B cell (primary cell): ENCODE measurements around the gene VPS11.

Experiments
- EZH2 ChIP-seq: IDR thresholded peaks from 2 replicates; pipeline ENCODE4 v1.6.1; 2012; ENCODE audit warnings: borderline replicate concordance, low read depth, mild to moderate bottlenecking, moderate library complexity, low read length; ENCODE audit not compliant: insufficient read depth, poor library complexity, severe bottlenecking
- TF ChIP-seq, protein P1 (sequence below): fragments of 200-600 bp; IDR thresholded peaks from one replicate; pipeline ENCODE4 v1.8.0; 2022; ENCODE audit warnings: antibody characterized with exemption, mild to moderate bottlenecking

DNA sequence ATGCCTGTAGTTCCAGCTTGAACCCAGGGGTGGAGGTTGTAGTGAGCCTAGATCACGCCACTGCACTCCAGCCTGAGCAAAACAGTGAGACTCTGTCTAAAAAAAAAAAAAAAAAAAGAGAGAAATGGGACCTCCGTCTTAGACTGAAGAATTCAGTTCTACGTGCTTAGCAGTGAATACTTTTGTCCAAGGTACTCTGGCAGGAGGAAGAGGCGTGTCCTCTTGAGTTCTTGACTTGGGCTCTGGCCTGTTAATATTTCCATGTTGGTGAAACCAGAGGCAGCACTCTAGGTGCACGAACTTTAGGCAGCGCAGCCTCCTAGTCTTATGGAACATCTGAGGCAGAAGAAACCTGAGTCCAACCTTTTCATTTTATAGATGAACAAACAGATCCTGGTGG lies 19.5 kb downstream of the VPS11 start:
- TF ChIP-seq, protein P1, sequence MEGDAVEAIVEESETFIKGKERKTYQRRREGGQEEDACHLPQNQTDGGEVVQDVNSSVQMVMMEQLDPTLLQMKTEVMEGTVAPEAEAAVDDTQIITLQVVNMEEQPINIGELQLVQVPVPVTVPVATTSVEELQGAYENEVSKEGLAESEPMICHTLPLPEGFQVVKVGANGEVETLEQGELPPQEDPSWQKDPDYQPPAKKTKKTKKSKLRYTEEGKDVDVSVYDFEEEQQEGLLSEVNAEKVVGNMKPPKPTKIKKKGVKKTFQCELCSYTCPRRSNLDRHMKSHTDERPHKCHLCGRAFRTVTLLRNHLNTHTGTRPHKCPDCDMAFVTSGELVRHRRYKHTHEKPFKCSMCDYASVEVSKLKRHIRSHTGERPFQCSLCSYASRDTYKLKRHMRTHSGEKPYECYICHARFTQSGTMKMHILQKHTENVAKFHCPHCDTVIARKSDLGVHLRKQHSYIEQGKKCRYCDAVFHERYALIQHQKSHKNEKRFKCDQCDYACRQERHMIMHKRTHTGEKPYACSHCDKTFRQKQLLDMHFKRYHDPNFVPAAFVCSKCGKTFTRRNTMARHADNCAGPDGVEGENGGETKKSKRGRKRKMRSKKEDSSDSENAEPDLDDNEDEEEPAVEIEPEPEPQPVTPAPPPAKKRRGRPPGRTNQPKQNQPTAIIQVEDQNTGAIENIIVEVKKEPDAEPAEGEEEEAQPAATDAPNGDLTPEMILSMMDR: no peak
- TF ChIP-seq EZH2: no peak
